HG02938 (cell line): ENCODE results near the gene PLCB1.

Source experiments
- ATAC-seq: cut with Tn5 transposase; IDR thresholded peaks from one replicate; pipeline ENCODE4 v1.9.1; 2021; ENCODE audit warnings: mild to moderate bottlenecking, moderate library complexity; ENCODE audit not compliant: unreplicated experiment

PLCB1 gene

GRCh38 chr20:8525017-8525343 is 392.9 kb downstream of the PLCB1 start:
- no peak for ATAC-seq

GRCh38 chr20:8526610-8527009 is 394.5 kb downstream of the PLCB1 start:
- no peak for ATAC-seq

GRCh38 chr20:8527998-8528723 is 396.1 kb downstream of the PLCB1 start:
- no peak for ATAC-seq

- no peak for ATAC-seq
These were observed 398.0 kb downstream of the PLCB1 start for GRCh38 chr20:8530022-8530421.

GRCh38 chr20:8532169-8532568 is 400.1 kb downstream of the PLCB1 start:
- no peak for ATAC-seq

GRCh38 chr20:8534368-8535160 is 402.5 kb downstream of the PLCB1 start:
- no peak for ATAC-seq

- no peak for ATAC-seq
These were observed 403.6 kb downstream of the PLCB1 start for GRCh38 chr20:8535403-8536261.

GRCh38 chr20:8536262-8536618 is 404.2 kb downstream of the PLCB1 start:
- no peak for ATAC-seq

GRCh38 chr20:8540466-8540865 is 408.4 kb downstream of the PLCB1 start:
- ATAC-seq = no peak

- ATAC-seq = no peak
These were observed 410.0 kb downstream of the PLCB1 start for GRCh38 chr20:8542110-8542486.

- ATAC-seq = no peak
These were observed 413.1 kb downstream of the PLCB1 start for GRCh38 chr20:8545212-8545611.

GRCh38 chr20:8547035-8547650 is 415.1 kb downstream of the PLCB1 start:
- ATAC-seq = no peak

GRCh38 chr20:8547968-8548588 is 416.0 kb downstream of the PLCB1 start:
- ATAC-seq = no peak

- no peak for ATAC-seq
These were observed 417.1 kb downstream of the PLCB1 start for GRCh38 chr20:8549192-8549591.

GRCh38 chr20:8557711-8558110 is 425.6 kb downstream of the PLCB1 start:
- no peak for ATAC-seq

- ATAC-seq = no peak
These were observed 430.3 kb downstream of the PLCB1 start for GRCh38 chr20:8562356-8562755.

- no peak for ATAC-seq
These were observed 436.0 kb downstream of the PLCB1 start for GRCh38 chr20:8568075-8568474.

GRCh38 chr20:8569766-8570165 is 437.7 kb downstream of the PLCB1 start:
- no peak for ATAC-seq

GRCh38 chr20:8571611-8572010 is 439.5 kb downstream of the PLCB1 start:
- ATAC-seq = no peak

GRCh38 chr20:8573686-8574085 is 441.6 kb downstream of the PLCB1 start:
- no peak for ATAC-seq

GRCh38 chr20:8575114-8575513 is 443.0 kb downstream of the PLCB1 start:
- no peak for ATAC-seq
